H4 (cell line): ENCODE measurements around the gene KIFC1. TPM values are rescaled to one million over a fixed set of nuclear protein-coding genes. Genes with fewer than 3 reads are reported as not detected.
"Not testable (repeated sequence)": the region's sequence is repeated elsewhere in the genome, so short reads cannot be mapped to it uniquely, and the experiment has no call there.

ENCODE experiments used
- DNase-seq: peaks from one replicate; pipeline ENCODE4 v3.0.0-alpha.2; 2015; ENCODE audit warnings: low spot score
- total RNA-seq: library from RNA; depleted of rRNA; stranded (reverse); fragments of >200 nt; shearing (Covaris generic); gene quantifications from 2 replicates; pipeline ENCODE4 v1.2.3, GENCODE V29; 2014

Gene KIFC1
- total RNA-seq, 1 experiment from 2014 or later, result 52.4 TPM

DNA sequence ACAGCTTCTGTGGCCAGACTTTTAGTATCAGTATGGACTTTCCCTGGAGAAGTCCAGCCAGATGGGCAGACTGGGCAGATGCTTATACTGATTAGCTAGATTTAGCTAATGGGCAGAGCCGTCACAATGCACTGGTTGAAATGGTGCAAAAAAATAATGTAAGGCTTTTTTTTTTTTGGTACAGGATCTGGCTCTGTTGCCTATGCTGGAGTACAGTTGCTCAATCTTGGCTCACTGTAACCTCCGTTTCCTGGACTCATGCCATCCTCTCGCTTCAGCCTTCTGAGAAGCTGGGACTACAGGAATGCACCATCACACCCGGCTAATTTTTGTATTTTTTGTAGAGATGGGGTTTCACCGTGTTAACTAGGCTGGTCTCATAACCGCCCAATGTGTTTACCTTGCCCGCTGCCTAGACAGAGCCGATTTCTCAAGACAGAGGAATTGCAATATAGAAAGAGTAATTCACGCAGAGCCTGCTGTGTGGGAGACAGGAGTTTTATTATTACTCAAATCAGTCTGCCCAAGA, 16.4 kb upstream of the KIFC1 start:
- DNase-seq, result peak; percentile 77

DNA sequence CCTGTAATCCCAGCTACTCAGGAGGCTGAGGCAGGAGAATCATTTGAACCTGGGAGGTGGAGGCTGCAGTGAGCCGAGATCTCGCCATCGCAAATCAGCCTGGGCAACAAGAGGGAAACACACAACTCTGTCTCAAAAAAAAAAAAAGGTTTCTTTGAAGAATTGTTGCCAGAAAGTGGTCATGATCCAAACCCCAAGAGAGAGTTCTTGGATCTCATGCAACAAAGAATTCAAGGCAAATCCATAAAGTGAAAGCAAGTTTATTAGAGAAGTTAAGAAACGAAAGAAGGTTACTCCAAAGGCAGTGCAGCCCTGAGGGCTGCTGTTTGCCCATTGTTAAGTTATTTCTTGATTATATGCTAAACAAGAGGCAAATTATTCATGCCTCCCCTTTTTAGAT, 14.5 kb upstream of the KIFC1 start:
- DNase-seq, result no peak

DNA sequence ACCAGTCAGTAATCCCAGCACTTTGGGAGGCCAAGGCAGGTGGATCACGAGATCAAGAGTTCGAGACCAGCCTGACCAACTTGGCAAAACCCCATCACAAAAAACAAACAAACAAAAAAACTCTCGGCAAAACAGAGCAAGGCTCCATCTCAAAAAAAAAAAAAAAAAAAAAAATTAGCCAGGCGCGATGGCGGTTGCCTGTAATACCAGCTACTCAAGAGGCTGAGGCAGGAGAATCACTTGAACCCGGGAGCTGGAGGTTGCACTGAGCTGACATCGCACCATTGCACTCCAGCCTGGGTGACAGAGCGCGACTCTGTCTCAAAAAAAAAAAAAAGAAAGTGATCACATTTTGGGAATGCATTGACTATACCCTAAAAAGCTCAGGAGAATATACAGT, 12.4 kb upstream of the KIFC1 start:
- not testable (repeated sequence) for DNase-seq

DNA sequence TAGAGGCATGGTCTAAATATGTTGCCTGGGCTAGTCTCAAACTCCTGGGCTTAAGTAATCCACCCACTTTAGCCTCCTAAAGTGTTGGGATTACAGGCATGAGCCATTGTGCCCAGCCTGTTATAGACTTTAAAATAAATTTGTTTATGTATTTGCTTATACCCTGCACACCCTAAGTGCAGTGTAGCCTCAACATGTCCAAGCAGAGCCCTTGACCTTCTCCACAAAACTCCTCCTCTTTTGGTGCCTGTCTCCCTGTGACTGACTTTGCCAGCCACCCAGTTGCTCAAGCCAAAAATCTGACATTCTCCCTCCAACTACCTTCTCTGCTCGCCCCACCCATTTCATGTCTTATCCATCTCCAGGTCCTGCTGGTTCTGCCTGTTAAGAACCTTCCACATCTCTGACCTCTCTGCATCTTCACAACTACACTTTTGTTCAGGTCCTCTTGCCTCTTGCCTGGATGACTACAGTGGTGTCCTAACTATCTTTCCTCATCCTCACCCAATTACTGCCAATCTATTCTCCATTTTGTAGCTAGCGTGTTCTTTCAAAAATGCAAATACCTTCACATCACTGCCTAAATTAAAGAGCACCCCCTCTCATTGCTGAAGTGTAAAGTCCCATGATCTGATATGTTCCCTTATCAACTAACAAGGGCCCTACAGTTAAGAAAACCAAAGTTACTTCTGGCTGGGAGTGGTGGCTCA, 11.2 kb upstream of the KIFC1 start:
- no peak for DNase-seq

DNA sequence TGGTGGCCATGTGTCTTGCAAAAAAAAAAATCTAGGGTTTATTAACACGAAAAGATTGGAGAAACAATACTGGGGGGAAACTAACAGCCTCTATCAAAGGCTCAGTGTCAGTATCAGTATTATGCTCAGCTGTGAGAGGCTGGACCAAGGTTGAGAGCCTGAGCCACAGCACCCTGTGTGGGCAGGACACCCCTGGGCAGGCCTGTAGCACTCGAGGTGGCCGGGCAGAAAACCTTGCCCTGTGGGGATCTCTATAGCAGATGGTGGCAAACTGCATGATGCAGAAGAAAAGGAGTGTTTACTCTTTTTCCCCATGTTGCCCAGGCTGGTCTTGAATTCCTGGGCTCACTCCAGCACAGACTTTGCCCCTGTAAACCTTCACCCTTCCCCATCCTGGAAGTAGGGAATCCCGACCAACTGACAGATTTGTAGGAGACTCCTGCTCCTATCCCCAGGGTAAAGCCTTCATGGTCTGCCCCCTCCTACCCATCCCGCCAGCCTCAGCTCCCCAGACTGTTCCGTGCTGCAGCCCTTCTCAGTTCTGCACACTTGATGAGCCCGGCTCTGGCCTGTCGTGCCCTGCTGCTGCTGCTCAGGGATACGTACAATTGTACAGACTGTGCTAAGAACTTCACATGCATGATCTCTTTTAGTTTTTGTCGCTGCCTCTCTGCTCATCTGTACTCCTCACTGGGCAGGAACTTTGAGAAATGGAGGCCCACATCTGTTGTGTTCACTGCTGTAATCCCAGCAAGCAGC, 8.0 kb upstream of the KIFC1 start:
- no peak for DNase-seq

DNA sequence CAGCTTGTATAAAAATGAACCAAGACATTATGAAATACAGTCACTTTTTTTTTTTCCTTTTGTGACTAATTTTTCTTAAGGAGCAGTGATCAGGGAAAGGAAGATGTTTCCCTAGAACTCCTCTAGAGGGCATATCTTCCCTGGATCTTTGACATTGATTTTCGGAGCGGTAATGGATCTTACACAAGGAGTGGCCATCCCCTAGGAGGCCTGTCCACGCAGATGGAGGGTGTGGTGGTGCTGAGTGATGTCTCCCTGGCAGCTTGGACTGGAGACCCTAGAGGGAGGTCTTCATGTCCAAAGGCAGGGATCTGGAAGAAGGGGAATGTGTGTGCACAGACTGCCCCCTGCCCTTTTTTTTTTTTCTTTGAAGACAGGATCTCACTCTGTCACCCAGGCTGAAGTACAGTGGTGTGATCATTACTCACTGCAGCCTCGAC, 7.0 kb upstream of the KIFC1 start:
- peak; percentile 35 for DNase-seq

DNA sequence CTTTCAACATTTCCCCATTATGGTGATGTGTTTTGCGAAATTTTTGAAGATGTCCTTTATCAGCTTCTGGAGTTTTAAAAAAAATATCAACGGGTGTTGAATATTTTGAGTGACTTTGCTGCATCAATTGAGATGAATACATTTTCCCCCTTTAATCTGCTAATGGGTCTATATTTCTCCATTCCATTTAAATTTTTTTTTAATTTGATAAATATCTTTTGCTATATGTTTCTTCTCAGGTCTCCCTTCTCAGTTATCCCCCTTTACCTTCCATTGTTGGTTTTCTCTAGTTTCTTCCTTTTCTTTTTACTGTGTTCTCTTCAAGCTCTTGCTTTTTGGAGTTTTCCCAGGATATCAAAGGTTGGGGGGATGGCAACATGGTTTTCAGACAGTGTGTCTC, 1.4 kb upstream of the KIFC1 start:
- DNase-seq, result no peak

DNA sequence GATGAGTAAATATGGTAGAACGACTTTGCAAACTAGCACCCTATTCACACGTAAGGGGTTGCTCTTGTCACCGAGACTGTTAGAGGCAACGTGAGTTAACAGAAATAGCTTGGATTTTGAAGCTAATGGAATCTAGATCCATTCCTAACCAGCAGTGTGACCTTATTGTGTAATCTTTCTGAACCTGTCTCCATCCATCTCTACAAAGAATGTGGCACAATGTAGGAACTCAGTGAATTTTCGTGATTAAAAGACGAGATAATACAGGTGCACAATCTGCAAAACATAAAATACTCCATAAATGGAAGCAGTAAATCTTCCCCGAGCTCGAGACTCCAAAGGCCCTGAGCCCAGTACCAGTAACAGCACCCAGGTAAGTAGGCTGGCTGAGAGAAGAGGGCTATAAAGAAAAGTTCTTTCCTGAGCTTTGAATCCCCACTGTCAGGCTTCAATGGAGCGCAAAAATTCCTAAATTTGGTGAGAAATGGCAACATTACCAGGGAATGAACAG, 801 bp upstream of the KIFC1 start:
- no peak for DNase-seq

DNA sequence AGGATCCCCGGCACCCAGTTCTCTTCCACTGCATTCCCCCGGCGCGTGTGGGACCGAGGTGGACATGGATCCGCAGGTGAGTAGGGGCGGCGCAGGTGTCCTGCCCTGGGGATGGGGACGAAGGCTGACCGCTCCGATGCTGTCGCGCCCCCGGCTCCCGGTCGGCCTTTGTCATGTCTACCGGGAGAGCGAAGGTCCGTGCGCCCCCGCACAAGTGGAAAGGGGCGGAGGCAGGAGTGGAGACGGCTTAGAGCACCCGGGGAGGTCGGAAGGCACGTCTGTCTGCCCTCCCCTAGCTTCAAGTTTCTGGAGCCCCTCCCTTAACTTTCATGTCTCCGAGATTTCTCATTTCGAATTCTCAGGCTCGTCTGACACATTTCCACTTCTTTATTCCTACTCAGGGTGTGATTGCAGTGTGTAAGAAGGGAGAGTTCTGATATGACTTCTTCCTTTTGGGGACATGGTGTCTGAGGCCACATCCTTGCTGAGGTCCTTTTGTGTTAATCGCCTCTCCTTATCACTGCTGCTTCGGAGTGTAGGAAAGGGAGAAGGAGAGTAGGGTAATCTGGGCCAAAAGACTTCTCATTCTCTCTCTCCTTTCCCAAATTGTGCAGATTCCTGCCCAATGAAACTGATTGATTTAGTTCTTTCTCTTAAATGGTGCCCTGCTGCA, 435 bp downstream of the KIFC1 start:
- DNase-seq, result no peak

DNA sequence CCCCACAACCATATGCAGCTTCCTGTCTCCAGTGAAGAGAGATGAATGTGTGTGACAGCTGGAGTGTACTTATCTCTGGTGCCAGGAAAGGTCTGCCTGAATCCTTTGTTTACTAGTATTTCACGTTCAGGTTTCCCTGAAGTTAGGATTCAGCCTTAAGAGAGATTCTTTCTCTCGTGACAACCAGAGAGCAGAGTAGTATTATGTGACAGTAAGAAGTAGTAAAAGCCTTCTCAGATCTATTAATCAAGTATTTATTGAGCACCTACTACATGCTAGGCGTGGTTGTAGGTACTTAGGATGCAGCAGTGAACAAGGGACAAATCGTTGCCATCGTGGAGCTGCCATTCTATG, 949 bp downstream of the KIFC1 start:
- DNase-seq, result no peak

DNA sequence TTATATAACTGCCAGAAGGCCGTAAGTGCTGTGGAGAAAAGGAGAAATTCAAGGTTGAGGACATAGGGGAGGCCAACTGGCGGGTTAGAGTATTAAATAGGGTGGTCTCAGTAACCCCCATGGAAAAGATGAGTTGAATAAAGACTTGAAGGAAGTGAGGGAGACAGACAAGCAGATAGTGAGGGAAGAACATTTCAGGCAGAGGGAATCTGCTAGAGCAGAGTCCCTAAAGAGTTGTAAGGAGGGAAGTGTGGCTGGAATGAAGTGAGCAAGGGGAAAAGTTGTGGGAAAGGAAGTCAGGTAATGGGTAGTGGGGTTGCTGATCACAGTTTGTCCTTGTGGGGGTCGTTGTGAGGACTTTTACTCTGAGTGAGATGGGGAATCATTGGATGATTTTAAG, 1.4 kb downstream of the KIFC1 start:
- DNase-seq, result no peak

DNA sequence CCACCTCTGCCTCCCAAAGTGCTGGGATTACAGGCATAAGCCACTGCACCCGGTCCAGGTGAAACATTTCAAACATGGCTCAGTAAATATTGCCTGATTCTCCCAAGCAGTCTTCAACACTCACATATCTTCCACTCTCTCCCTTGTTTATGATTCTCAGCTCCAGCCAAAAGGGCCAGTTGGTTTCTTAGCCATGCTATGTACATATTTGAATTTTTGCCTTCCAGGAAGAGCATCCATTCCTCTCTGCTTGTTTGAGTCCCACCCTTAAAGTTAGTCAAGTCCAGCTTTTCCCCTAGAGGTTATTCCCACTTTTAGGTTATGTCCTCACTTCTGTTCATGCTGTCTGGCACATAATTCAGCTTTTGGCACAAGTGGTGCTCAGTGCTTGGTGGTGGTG, 5.9 kb downstream of the KIFC1 start:
- DNase-seq, result no peak

DNA sequence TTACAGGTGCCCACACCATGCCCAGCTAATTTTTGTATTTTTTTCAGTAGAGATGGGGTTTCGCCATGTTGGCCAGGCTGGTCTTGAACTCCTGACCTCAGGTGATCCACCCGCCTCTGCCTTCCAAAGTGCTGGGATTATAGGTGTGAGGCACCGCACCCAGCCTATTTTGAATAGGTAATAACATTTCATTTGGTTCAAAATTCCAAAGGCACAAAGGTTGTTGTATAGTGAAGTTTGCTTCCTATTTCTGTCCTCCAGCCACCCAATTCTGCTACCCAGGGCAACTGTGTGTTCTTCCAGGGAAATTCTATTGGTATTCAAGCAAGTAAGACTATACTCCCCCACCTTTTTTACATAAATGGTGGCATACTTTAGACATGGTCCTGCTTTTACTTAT, 7.0 kb downstream of the KIFC1 start:
- DNase-seq, result not testable (repeated sequence)

DNA sequence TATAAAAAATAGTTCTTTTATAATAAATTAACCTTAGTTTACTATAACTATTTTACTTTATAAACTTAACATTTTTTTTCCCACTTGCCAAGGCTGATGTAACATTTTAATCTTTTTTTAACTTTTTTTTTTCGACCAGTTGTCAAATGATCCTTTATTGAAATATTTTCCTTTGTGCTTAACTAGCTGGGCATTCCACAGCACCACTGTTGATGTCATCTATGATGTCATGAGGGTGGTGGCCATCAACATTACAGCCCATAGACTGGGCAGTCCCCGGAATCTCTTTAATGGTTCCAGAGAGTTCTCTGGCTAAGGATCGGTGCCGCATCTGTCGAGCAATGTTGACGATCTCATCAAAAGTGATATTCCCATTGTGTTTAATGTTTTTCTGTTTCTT, 8.3 kb downstream of the KIFC1 start:
- DNase-seq, result not testable (repeated sequence)

DNA sequence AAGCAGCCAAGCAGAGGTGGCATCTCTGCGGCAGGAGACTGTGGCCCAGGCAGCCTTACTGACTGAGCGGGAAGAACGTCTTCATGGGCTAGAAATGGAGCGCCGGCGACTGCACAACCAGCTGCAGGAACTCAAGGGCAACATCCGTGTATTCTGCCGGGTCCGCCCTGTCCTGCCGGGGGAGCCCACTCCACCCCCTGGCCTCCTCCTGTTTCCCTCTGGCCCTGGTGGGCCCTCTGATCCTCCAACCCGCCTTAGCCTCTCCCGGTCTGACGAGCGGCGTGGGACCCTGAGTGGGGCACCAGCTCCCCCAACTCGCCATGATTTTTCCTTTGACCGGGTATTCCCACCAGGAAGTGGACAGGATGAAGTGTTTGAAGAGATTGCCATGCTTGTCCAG, 13.3 kb downstream of the KIFC1 start:
- DNase-seq, result no peak

DNA sequence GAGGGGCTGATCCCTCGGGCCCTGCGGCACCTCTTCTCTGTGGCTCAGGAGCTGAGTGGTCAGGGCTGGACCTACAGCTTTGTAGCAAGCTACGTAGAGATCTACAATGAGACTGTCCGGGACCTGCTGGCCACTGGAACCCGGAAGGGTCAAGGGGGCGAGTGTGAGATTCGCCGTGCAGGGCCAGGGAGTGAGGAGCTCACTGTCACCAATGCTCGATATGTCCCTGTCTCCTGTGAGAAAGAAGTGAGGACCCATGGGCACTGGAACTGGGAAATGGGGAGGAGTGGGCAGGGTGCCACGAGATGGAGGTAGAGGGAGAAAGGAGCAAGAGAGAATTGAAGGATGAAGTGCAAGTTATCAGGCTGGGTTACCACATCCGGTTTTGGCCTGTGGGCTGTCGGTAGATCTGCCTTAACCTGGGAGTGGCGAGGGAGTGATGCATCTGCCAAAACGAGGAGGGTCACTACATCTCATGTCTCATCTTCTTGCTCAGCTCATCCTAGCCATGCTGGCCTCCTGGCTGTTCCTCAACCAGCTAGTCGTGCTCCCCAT, 13.8 kb downstream of the KIFC1 start:
- DNase-seq, result no peak

DNA sequence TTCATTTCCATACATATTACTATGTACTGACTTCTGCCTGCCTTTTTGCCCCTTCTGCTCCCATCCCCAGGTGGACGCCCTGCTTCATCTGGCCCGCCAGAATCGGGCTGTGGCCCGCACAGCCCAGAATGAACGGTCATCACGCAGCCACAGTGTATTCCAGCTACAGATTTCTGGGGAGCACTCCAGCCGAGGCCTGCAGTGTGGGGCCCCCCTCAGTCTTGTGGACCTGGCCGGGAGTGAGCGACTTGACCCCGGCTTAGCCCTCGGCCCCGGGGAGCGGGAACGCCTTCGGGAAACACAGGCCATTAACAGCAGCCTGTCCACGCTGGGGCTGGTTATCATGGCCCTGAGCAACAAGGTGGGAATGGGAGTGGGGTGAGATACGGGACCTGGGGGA, 14.5 kb downstream of the KIFC1 start:
- no peak for DNase-seq

DNA sequence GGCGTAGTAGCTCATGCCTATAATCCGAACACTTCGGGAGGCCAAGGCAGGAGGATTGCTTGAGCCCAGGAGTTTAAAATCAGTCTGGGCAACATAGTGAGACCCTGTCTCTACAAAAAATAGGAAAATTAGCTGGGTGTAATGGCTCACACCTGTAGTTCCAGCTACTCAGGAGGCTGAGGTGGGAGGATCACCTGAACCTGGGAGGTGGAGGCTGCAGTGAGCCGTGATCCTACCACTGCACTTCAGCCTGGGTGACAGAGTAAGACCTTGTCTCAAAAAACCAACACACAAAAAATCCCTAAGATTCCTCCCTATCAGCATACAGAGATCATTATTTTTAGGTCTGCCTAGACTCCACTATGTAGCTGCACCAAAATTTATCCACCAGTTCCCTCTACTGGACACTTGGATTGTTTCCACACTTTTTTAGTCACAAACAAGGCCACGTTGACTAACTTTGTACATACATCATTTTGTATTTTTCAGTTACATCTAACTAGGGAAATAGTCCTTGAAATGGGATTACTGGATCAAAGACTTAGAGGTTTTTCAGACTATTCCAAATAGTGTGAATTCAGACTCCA, 15.6 kb downstream of the KIFC1 start:
- no peak for DNase-seq

DNA sequence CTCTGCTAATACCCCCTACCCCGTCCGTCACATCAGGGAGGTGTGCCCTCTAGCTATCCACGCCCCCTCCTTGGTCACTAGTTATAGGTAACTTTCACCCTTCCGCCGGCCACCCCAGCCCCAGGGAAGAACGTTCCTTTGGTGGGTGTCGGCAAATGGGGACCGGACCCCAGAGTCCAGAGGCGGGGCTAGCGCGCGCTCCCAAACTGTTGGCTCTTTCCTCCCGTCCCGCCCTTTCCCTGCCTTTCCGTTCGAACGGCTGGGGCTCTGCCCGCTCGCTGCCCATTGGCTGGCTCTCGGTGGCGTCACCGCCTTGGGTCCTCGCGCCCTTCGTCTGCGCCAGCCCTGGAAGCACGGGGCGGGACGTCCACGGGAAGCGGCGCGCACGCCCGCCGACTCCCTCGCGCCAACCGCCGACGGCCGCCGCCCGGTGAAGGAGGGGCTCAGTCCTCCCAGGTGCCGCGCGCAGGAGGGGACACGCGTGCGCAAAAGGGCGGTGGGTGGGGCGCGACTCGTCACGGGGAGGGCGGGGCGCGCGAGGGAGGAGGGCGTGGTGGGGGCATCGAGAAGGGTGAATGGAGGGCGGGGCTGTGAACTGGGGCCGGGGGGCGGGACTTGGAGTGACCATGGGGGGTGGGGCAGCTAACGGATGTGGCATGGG, 18.6 kb downstream of the KIFC1 start:
- DNase-seq, result peak; percentile 97

DNA sequence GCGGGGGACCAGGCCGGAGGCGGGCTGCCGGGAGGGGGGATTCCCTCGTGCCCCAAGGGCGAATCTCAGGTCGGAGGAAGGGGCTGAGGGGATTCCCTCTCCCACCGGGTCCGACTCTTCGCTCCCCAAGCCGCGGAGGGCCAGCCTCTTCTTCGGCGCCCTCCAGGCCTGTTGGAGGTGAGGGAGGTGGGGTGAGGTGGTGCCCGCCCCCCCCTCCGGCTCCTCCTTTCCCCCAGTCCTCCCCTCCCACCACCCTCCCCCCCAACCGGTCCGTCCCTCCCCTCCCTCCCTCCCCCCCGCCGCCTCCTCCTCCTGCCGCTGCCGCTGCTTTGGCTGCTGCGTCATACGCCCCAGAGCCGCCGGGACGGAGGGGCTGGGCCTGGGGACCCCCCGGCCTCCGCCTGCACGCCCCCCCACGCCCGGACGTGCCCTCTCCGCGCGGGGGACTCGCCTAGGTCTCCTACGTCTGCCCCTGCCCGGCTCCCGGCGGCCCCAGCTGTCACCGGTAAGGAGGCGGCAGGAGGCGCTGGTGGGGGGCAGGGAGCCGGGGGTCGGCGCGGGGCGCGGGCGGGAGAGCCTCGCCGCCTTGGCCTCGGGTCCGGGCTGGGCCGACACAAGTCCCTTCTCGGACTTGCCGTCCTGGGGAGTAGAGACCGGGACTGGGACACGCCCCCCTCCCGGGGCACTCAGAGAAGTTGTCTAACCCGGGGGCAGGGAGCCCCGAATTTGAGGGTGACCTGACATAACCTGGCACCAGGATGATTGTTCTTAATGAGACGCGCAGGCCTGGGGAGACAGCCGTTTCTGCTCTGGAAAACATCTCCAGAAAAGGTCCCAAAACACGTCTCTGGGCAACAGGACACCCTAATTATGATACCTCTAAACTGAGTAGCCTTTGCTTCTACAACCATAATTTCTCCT, 19.3 kb downstream of the KIFC1 start, which contains the start of gene PHF1:
TSS of gene PHF1 (plus strand) at position 304 of the 921 bp plus-strand sequence. CDS start 1,250 bp downstream, outside the sequence.
- peak; percentile 48 for DNase-seq
